Ishikawa (cell line): ENCODE results near the gene PTPN11.

Source experiments
- CEBPB ChIP-seq: IDR thresholded peaks from 2 replicates; pipeline ENCODE4 v1.6.1; 2012
- CREB1 ChIP-seq: IDR thresholded peaks from 2 replicates; pipeline ENCODE4 v1.6.1; 2012; ENCODE audit warnings: low read depth
- EGR1 ChIP-seq: IDR thresholded peaks from 2 replicates; pipeline ENCODE4 v1.6.1; 2012
- EP300 ChIP-seq: IDR thresholded peaks from 2 replicates; pipeline ENCODE4 v1.6.1; 2012; ENCODE audit warnings: borderline replicate concordance
- FOXM1 ChIP-seq: IDR thresholded peaks from 2 replicates; pipeline ENCODE4 v1.6.1; 2012; ENCODE audit warnings: low read depth, borderline replicate concordance
- RAD21 ChIP-seq: IDR thresholded peaks from 2 replicates; pipeline ENCODE4 v1.6.1; 2012; ENCODE audit warnings: low read depth
- TAF1 ChIP-seq: IDR thresholded peaks from 2 replicates; pipeline ENCODE4 v1.6.1; 2012; ENCODE audit warnings: low read depth, mild to moderate bottlenecking
- TEAD4 ChIP-seq: IDR thresholded peaks from 2 replicates; pipeline ENCODE4 v1.6.1; 2012
- YY1 ChIP-seq: IDR thresholded peaks from 2 replicates; pipeline ENCODE4 v1.6.1; 2012; ENCODE audit warnings: low read depth
- ZBTB7A ChIP-seq: IDR thresholded peaks from 2 replicates; pipeline ENCODE4 v1.6.1; 2012; ENCODE audit warnings: low read depth
- TF ChIP-seq, protein P1 (sequence below): IDR thresholded peaks from 2 replicates; pipeline ENCODE4 v1.6.1; 2012; ENCODE audit warnings: low read depth, mild to moderate bottlenecking

DNA sequence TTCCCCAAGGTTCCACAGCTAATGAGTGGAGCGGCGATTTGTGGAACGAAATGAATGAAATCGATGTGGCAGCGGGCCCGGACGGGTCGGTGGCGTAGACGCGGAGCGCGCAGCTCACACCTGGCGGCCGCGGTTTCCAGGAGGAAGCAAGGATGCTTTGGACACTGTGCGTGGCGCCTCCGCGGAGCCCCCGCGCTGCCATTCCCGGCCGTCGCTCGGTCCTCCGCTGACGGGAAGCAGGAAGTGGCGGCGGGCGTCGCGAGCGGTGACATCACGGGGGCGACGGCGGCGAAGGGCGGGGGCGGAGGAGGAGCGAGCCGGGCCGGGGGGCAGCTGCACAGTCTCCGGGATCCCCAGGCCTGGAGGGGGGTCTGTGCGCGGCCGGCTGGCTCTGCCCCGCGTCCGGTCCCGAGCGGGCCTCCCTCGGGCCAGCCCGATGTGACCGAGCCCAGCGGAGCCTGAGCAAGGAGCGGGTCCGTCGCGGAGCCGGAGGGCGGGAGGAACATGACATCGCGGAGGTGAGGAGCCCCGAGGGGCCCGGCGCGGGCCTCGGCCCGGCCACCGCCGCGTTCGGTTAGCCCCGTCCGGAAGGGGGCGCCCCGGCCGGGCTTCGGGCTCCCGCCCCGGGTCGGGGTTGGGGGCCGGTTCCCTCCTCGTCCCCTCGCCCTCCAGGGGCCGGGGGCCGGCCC, at the start of gene PTPN11:
- TF ChIP-seq EP300 (no peak), YY1 (peak; percentile 84), RAD21 (no peak), CREB1 (peak; percentile 96), TEAD4 (no peak; the same call in 1 of the 2 replicates), FOXM1 (no peak; the same call in 1 of the 2 replicates), EGR1 (peak; percentile 74), ZBTB7A (no peak), CEBPB (no peak), TAF1 (peak; percentile 90)
- TF ChIP-seq, protein P1, sequence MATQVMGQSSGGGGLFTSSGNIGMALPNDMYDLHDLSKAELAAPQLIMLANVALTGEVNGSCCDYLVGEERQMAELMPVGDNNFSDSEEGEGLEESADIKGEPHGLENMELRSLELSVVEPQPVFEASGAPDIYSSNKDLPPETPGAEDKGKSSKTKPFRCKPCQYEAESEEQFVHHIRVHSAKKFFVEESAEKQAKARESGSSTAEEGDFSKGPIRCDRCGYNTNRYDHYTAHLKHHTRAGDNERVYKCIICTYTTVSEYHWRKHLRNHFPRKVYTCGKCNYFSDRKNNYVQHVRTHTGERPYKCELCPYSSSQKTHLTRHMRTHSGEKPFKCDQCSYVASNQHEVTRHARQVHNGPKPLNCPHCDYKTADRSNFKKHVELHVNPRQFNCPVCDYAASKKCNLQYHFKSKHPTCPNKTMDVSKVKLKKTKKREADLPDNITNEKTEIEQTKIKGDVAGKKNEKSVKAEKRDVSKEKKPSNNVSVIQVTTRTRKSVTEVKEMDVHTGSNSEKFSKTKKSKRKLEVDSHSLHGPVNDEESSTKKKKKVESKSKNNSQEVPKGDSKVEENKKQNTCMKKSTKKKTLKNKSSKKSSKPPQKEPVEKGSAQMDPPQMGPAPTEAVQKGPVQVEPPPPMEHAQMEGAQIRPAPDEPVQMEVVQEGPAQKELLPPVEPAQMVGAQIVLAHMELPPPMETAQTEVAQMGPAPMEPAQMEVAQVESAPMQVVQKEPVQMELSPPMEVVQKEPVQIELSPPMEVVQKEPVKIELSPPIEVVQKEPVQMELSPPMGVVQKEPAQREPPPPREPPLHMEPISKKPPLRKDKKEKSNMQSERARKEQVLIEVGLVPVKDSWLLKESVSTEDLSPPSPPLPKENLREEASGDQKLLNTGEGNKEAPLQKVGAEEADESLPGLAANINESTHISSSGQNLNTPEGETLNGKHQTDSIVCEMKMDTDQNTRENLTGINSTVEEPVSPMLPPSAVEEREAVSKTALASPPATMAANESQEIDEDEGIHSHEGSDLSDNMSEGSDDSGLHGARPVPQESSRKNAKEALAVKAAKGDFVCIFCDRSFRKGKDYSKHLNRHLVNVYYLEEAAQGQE, result no peak
